GM21529 (cell line): ENCODE data around the gene METTL13.

Experiments used
- ATAC-seq: cut with Tn5 transposase; IDR thresholded peaks from one replicate; pipeline ENCODE4 v1.9.1; 2021; ENCODE audit not compliant: unreplicated experiment

The METTL13 gene

GRCh38 chr1:171841931-171842761 lies 60.7 kb downstream of the METTL13 start:
- ATAC-seq: no peak

GRCh38 chr1:171844381-171844780 lies 62.9 kb downstream of the METTL13 start:
- ATAC-seq: no peak

GRCh38 chr1:171845998-171846397 lies 64.5 kb downstream of the METTL13 start:
- no peak for ATAC-seq
